HG03159 (cell line): ENCODE measurements around the gene SPDYE1.
"Not testable (repeated sequence)": the region's sequence is repeated elsewhere in the genome, so short reads cannot be mapped to it uniquely, and the experiment has no call there.

Experiments
- ATAC-seq: cut with Tn5 transposase; IDR thresholded peaks from one replicate; pipeline ENCODE4 v1.9.1; 2021; ENCODE audit warnings: mild to moderate bottlenecking, moderate library complexity; ENCODE audit not compliant: unreplicated experiment

The SPDYE1 gene

DNA sequence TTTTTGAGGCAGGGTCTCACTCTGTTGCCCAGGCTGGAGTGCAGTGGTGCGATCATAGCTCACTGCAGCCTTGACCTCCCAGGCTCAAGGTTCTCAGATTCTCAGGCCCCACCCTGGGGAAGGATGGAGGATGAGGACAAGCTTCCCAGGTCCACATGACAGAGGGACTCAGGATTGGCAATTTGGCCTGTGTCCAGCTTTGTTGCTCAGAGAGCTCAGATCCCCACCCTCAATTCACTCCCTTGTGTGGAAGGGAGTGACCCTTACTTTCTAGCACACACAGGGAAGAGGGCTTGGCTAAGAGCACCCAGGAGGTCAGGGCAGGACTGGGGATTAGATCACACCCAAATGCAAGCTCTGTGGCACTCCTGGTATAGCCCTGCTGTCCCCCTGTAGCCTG is 6.9 kb upstream of the SPDYE1 start:
- ATAC-seq, result not testable (repeated sequence)

DNA sequence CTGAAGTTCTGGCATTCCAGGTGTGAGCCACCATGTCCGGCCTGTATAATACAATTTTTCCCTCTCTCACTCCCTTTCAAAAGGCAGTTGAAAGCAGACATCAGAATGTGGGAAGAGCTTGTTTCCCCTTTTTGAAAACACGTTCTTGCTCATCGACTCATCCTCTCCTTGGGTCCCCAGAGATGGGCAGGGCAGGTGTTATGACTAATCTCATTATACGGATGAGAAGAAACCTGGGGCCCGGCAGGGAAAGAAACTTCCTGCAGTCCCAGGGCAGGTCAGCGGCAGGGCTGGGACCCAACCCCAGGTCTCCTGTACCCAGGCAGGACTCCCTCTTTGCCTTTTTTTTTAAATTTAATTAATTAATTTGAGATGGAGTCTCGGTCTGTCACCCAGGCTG is 4.8 kb upstream of the SPDYE1 start:
- peak; percentile 90 for ATAC-seq

DNA sequence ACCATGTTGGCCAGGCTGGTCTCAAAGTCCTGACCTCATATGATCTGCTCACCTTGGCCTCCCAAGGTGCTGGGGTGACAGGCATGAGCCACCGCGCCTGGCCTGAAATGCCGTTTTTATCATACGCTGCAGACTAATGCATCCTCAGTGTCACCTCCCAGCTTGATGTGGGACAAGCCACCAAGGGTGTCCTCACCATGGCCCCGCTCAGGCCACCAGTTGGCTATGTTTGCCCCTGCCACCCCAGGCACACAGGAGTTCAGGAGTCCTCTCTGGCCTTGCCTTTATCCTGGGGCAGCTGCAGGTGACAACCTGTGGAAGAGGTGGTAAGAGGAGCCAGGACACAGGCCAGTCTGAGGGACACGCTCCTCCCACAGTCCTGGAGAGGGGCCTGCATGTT is 3.0 kb upstream of the SPDYE1 start:
- ATAC-seq, result not testable (repeated sequence)

DNA sequence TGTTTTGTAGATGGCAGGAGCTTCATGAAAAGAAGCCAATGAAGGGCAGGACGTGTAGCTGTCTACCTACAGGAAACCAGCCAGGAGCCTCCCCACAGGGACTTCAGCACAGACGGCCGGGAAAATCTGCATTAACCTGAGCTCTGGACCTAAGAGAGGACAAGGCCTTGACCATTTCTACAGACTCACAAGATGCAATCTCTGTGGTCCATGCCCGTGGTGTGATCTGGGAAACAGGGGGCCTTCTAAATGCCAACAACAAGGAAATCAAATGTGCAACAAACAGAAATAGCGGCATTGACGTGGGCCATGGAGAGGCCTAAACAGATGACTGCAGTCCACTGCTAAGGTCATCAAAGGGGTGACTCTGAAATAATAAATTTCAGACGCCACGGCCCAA is 14.4 kb downstream of the SPDYE1 start:
- not testable (repeated sequence) for ATAC-seq

DNA sequence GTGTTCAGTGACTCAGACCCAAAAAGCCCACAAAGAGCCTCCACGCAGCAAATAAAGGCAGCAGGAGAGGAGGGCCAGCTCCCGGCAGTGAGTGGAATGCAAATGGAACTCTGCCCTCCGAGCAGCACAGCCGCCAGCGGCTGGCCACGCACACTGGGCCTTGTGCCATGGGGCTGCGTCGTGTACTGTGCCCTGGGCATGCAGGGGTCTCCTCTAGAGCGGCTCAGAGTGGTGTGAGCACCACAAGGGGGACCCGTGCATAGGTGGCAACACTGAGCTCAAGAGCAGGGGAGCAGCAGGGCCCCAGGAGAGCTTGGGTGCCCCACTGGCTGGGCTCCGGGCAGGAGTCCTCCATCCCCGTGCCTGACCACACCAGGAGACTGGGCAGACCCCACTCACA is 17.4 kb downstream of the SPDYE1 start:
- not testable (repeated sequence) for ATAC-seq

DNA sequence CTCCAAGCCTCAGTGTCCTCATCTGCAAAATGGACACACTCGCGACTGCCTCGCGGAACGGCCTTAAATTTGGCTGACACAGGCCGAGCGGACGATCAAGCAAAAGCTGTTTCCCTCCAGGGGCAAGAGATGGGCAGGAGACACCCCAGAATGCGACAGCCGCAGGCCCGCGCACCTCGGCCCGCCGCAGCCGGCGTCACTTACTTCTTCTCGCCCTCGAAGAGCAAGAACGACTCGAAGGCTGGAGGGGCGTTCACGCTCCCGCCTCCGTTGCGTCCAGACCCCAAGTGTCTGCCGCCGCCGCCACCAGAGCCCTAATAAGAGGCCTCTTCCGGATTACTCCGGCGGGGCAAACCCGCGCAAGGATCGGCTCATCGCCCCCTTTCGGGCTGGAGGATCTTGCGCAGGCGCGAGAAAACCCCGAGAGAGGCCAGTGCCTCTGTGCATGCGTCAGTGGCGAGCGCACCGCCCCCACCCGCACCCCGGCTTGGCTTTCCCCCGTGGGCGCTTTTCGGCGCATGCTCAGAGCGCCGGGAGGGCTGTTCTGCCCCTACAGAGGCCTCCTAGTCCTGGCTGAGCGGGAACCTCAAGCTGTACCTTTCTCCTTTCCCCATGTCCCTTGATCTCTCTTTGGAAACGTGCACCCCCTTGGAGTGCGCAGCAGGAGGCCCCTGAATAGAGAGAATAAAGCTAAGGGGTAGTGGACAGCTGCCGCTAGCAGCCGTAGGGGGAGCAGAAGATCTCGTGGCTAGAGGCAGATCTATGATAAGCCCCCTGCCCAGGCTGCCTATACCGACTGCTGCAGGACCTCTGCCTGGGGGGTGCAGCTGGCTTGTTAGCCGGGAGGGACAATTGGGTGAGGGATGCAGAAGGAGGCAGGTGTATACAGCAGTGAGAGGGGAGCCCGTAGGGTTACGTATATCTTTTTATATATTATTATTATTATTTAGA is 21.4 kb downstream of the SPDYE1 start:
- ATAC-seq, result peak; percentile 92

DNA sequence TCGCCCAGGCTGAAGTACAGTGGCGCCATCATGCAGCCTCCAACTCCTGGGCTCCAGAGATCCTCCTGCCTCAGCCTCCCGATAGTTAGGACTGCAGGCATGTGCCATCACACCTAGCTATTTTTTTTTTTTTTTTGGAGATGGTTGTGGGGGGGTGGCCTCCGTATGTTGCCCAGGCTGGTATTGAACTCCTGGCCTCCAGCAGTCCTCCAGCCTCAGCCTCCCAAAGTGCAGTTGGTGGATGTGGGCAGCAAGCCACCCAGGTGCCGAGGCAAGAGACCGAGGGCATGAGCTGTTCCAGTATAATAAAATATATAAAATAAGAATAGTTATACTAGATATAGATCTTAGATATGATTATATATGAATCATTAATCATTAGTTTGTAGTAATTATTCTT is 22.1 kb downstream of the SPDYE1 start:
- ATAC-seq, result not testable (repeated sequence)

DNA sequence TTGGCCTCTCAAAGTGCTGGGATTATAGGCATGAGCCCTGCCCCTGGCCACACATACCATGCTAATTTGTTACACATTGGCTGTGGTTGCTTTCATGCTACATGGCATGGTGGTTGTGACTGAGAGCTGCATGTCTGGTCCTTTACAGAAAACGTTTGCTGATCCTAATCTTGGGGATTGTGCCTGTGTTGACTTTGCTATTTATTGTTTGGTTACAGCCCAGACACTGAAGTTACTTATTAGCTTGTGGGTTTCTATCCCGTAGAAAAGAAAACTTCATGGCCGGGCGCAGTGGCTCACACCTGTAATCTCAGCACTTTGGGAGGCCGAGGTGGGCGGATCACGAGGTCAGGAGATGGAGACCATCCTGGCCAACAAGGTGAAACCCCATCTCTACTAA is 24.4 kb downstream of the SPDYE1 start:
- ATAC-seq, result not testable (repeated sequence)

DNA sequence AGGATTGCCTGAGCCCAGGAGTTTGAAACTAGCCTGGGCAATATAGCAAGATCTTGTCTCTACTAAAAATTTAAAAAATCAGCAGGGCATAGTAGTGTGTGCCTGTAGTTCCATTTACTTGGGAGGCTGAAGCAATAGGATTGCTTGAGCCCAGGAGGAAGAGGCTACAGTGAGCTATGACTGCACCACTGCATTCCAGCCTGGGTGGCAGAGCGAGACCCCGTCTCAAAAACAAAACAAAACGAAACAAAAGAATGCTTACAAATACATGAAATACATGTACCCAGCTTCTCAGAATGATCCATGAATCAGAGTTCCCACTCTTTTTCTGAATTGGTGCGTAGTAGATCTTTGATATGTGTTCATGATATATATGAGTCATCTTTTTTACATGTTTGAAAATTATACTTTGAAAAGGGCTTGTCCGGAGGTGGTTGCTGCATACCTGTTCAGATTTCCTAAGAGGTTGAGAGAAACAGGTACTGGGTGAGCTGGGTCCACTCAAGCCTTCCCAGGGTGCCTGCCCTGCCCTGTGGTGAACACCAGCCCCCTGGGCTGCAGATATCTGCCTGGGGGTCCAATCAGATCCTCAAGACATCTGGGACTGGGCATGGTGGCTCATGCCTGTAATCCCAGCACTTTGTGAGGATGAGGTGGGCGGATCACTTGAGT is 25.2 kb downstream of the SPDYE1 start:
- not testable (repeated sequence) for ATAC-seq

DNA sequence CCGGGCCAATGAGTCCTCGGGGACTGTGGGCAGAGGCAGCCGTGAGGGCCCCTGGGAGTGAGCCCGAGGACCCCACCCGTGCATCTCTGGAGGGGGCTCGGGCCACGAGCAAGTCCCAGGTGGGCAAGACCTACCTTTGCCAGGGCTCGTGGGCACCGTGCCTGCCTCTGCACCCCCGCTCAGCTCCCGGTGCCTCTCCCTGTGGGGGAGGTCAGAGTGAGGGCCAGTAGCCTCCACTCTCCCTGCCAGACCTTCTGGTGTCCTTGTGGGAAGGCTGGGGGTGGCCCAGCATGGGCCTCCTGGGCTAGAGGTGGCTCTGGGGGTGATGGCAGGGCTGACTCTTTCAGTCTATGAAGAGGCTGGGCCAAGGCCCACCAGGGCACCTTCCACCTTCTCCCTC is 31.7 kb downstream of the SPDYE1 start:
- not testable (repeated sequence) for ATAC-seq

DNA sequence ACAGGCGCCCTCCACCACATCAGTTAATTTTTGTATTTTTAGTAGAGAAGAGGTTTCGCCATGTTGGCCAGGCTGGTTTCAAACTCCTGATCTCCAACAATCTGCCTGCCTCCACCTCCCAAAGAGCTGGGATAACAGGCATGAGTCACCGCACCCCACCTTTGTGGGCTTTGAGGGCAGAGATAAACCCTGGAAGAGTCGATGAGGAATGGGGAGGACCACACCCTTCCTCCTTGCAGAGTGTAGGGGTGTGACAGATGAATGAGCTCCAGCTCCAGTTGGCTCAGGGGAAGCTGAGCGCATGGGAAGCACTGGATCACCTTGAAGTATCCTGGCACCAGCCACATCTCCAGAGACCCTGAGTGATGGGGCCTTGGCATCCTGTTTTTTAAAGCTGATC is 32.3 kb downstream of the SPDYE1 start:
- ATAC-seq, result not testable (repeated sequence)

DNA sequence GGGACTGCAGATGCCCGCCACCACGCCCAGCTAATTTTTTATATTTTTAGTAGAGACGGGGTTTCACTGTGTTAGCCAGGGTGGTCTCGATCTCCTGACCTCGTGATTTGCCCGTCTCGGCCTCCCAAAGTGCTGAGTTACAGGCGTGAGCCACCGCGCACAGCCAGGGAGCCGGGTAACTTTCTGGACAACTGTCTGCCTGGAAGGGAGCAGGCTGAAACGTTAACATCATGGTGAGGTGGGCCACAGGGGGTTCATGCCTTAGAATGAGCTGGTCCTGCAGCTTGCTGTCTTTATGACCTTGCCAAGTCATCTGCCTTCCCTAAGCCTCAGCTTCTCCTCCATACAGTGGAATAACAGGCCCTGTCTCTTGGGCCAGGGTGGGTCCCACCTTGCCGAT is 33.6 kb downstream of the SPDYE1 start:
- ATAC-seq, result not testable (repeated sequence)

DNA sequence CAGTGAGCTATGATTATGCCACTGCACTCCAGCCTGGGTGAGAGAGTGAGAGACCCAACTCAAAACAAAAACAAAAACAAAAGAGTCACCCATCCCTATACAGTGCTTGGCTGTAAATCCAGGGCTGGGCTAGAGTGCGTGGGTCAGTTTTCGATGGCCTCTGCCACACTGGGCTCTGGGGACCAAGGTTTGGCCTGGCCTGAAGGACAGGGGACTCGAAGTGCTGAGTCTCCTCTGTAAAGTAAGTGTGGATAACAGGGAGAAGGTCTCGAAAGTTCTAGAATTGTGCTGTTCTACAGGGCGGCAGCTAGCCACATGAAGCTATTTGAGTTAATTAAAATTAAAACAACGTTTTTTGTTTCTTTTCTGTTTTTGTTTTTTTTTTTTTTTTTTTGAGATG is 34.3 kb downstream of the SPDYE1 start:
- ATAC-seq, result not testable (repeated sequence)

DNA sequence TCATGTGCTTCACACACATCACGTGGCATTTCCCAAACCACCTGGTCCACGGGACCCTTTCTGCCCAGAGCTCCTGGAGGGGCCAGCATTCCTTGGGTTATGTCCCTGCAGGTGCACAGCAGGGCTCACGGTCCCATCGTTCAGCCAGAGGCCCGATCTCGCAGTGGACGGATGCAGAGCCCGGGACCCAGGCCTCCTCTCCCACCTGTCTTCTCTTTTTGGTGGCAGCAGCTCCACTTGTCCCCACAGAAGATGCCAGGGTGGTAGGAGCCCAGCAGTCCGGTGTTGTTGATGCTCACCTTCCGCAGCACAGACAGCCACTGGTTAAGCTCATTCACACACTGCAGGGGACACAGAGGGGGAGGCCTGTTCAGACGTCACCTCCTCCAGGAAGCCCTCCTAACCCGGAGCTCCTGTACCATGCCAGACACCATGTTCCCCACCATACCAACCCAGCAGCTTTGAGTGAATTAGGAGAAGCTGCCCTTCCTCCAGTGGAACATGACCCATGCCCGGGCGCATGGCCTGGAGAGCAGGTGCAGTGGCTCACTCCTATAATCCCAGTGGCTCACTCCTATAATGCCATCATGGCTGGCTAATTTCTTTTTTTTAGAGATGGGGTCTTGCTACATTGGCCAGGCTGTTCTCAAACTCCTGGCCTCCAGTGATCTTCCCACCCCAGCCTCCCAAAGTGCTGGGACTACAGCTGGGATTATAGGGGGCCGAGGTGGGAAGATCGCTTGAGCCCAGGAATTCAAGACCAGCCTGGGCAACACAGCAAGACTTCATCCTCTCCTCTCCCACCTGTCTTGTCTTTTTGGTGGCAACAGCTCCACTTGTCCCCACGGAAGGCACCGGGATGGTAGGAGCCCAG is 36.5 kb downstream of the SPDYE1 start:
- ATAC-seq, result not testable (repeated sequence)

DNA sequence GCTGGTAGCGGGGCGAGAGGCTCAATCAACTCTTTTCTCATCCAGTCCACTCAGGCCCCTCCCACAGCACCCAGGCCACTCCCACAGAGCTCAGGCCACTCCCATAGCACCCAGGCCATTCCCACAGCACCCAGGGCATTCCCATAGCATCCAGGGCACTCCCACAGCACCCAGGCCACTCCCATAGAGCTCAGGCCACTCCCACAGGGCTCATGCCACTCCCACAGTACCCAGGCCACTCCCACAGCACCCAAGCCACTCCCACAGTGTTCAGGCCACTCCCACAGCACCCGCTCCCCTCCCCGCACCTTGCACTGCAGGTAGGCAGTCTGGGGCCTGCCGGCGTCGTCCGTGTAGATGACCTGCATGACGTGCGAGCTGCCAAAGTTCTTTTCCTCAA is 38.7 kb downstream of the SPDYE1 start:
- ATAC-seq, result not testable (repeated sequence)

DNA sequence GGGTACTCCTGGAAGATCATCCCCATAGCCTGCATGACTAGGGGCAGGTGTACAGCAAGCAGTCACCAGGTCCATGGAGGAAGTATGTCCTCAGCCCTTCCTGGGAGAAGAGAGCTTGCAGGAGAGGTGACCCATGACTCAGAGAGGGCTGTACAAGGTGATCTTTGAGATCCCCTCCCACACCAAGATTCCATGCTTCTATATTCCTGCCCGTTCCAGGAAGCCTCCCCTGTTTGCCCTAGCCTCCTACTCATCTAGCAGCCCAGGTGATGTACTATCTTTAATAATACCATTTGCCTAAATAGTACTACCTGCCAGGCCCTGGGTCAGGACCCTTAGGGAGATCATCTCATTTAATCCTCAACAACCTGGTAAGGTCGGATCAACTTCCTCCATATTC is 40.3 kb downstream of the SPDYE1 start:
- ATAC-seq, result not testable (repeated sequence)

DNA sequence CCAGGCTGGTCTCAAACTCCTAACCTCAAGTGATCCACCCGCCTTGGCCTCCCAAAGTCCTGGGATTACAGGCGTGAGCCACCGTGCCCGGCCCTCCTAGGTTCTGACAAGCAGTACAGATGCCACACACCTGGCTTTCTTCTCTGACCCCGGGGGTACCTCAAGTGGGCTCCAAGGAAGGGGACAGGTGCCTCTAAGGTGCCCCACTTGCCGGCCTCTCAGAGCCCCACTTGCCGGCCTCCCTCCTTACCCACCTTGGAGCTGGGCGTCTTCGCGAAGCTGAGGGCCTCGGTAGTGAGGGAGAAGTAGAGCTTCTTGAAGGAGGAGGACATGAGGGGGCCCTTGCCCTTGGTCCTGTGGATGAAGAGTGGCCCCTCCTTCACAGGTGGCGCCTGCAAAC is 40.9 kb downstream of the SPDYE1 start:
- ATAC-seq, result not testable (repeated sequence)

DNA sequence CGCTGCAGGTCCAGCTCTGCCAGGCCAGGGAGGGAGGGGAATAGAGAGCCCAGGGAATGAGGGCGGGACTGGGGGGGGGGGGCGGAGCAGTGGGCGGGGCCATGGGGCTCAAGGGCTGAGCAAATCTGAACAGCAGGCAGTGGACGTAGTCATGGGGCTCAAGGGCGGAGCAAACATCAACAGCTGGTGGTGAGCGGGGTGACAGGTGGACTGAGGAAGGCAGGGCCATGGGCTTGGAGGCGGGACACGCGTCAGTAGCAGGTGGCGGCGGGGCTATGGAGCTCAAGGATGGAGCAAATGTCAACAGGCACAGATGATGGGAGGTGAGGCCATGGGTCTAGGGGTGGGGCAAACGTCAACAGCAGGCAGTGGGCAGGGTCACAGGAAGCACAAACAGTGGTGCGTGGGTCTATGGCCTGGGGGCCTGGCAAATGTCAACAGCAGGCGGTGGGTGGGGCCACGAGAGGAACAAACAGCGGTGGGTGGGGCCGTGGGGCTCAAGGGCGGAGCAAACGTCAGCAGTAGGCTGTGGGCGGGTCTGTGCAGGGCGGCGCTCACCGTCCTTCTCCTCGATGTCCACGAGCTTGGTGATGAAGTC is 41.4 kb downstream of the SPDYE1 start:
- peak; percentile 63 for ATAC-seq

DNA sequence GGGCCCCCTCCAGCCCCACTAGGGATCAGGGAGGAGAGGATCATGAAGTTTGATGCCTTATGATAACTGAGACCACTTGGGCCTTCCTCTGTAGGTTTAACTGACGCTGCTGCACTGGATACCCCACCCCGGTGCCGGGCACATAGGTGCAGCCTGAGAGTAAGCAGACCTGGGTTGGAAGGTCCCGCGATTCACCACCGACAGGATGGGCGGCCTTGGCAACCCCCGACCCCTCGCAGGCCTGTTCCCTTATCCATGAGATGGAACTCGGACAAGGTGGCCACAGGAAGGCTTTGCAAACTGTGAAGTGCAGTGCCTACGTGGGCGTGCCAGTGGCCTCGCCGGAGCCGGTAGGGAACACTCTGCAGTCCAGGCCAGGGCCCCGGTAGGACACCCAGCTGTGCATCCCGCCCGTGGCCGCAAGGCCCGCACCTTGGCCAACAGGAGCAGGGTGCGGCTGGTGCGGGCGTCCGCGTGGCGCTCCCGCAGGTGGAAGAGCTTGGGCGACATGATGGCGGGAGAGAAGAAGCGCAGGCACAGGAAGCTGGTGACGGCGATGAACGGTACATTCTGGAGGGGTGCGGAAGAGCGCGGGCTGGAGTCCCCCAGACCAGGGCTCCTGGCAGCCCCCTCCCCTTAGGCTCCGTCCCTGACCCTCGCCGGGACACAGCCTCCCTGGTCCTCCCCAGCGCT is 42.2 kb downstream of the SPDYE1 start:
- ATAC-seq, result peak; percentile 7

DNA sequence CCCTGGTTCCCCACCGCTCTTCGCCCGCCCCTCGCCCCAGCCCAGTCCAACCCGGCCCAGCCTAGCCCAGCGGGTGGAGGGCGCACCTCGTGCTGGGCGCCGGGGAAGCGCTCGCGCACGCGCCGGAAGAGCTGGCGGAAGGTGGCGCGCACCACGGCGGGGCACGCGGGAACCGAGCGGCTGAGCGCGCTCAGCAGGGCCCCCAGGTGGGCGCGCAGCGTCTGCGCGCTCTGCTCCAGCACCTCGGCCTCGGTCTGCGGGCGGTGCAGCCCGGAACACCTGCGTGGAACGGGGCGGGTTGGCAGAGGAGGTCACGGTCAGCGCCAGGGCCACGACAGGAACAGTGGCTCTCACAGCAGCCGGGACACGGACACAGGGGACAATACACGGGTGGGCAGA is 42.8 kb downstream of the SPDYE1 start:
- ATAC-seq, result peak; percentile 38
